Measurements from ENCODE around the gene STIP1. TPM values are rescaled to one million over a fixed set of nuclear protein-coding genes. Genes with fewer than 3 reads are reported as not detected.
"Not testable (repeated sequence)": the region's sequence is repeated elsewhere in the genome, so short reads cannot be mapped to it uniquely, and the experiment has no call there.

The STIP1 gene
- total RNA-seq, 1 donor from 2014 or later = 209 TPM

GRCh38 chr11:64153812-64154211, 32.2 kb upstream of the STIP1 start:
- Mint-ChIP-seq H3K4me1 (ENCODE audit: low read depth) (no peaks in the 10 kb centered on the region), H3K4me3 (ENCODE audit: low read depth) (no peak overlapping the region), H3K9me3 (ENCODE audit: low read depth) (no peaks in the 10 kb centered on the region), H3K27ac (no peak overlapping the region), H3K27me3 (peaks cover 13% of the 10 kb centered on the region), H3K36me3 (ENCODE audit: insufficient read depth) (peaks cover under 1% of the 10 kb centered on the region)
- TF ChIP-seq CTCF (IDR thresholded peaks at IDR 0.05; ENCODE audit: unreplicated experiment) = no peak
- no peak for DNase-seq (ENCODE audit: low spot score, unreplicated experiment)

GRCh38 chr11:64156235-64157011, 29.5 kb upstream of the STIP1 start:
- Mint-ChIP-seq H3K4me1 (ENCODE audit: low read depth) (no peaks in the 10 kb centered on the region), H3K27me3 (peaks cover 8% of the 10 kb centered on the region), H3K9me3 (ENCODE audit: low read depth) (no peaks in the 10 kb centered on the region), H3K4me3 (ENCODE audit: low read depth) (no peak overlapping the region), H3K36me3 (ENCODE audit: insufficient read depth) (no peaks in the 10 kb centered on the region), H3K27ac (no peak overlapping the region)
- no peak for DNase-seq (ENCODE audit: low spot score, unreplicated experiment)
- no peak for TF ChIP-seq CTCF (IDR thresholded peaks at IDR 0.05; ENCODE audit: unreplicated experiment)

- Mint-ChIP-seq H3K4me1 (ENCODE audit: low read depth) (no peaks in the 10 kb centered on the region), H3K27me3 (peaks cover 8% of the 10 kb centered on the region), H3K27ac (no peak overlapping the region), H3K36me3 (ENCODE audit: insufficient read depth) (no peaks in the 10 kb centered on the region), H3K9me3 (ENCODE audit: low read depth) (no peaks in the 10 kb centered on the region), H3K4me3 (ENCODE audit: low read depth) (no peak overlapping the region)
- TF ChIP-seq CTCF (IDR thresholded peaks at IDR 0.05; ENCODE audit: unreplicated experiment) = no peak
- no peak for DNase-seq (ENCODE audit: low spot score, unreplicated experiment)
Measured at GRCh38 chr11:64157631-64158394, 28.2 kb upstream of the STIP1 start.

- no peaks in the 10 kb centered on the region for H3K9me3 Mint-ChIP-seq (ENCODE audit: low read depth)
- no peaks in the 10 kb centered on the region for H3K27me3 Mint-ChIP-seq
- H3K4me3 Mint-ChIP-seq (ENCODE audit: low read depth) = no peak overlapping the region
- H3K4me1 Mint-ChIP-seq (ENCODE audit: low read depth) = peaks cover 2% of the 10 kb centered on the region
- DNase-seq (ENCODE audit: low spot score, unreplicated experiment) = no peak
- no peaks in the 10 kb centered on the region for H3K36me3 Mint-ChIP-seq (ENCODE audit: insufficient read depth)
- no peak for TF ChIP-seq CTCF (IDR thresholded peaks at IDR 0.05; ENCODE audit: unreplicated experiment)
- no peak overlapping the region for H3K27ac Mint-ChIP-seq
Measured at GRCh38 chr11:64161037-64161436, 24.9 kb upstream of the STIP1 start.

GRCh38 chr11:64162769-64163168, 23.2 kb upstream of the STIP1 start:
- H3K36me3 Mint-ChIP-seq (ENCODE audit: insufficient read depth); H3K27ac Mint-ChIP-seq; H3K4me1 Mint-ChIP-seq (ENCODE audit: low read depth); H3K27me3 Mint-ChIP-seq; H3K4me3 Mint-ChIP-seq (ENCODE audit: low read depth); H3K9me3 Mint-ChIP-seq (ENCODE audit: low read depth); DNase-seq (ENCODE audit: low spot score, unreplicated experiment): not testable (repeated sequence)

Measured in progenitor cell of endocrine pancreas (in vitro differentiated cells).